Measurements from ENCODE around the gene ITPRID1.

ITPRID1 gene

DNA sequence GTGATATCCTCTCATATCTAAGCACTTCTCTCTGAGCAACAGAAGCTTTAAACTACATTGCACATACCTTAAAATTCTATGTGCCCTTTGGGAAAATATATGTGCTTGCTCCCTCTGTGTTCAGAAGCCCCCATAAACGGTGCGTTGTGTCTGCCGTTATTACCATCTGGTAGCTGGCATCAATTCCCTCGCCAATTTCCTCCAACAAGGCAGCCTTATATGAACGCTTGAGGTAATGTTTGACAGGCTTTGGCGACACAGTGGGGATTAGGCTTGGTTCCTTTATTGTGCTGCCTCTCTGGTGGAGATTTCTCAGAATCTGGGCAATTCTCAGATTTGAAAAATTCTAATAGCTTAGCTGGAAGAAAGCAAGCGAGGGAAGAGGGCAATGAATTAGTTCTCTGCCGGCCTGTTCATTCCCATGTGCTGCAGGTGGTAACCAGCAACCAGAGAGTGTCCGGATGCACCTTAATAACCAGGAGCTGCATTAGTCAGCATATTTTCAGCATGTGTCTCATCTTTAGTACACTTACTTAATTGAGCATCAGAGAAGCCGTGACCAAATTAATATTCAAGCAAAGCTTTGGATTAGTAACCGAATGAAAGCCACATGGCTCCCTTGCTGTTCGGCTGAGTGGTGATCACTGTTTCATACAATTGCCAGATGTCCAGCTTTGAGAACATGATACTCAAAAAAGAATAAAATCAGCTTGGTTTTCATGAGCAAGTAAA, 165.8 kb downstream of the ITPRID1 start:
- Mint-ChIP-seq H3K36me3 (ENCODE audit: low read depth) (no peaks in the 10 kb centered on the region), H3K4me3 (no peak overlapping the region), H3K27me3 (ENCODE audit: low read depth) (no peaks in the 10 kb centered on the region), H3K4me1 (ENCODE audit: low read depth) (no peaks in the 10 kb centered on the region), H3K27ac (no peak overlapping the region), H3K9me3 (no peaks in the 10 kb centered on the region)
- DNase-seq (ENCODE audit: low spot score) = no peak

DNA sequence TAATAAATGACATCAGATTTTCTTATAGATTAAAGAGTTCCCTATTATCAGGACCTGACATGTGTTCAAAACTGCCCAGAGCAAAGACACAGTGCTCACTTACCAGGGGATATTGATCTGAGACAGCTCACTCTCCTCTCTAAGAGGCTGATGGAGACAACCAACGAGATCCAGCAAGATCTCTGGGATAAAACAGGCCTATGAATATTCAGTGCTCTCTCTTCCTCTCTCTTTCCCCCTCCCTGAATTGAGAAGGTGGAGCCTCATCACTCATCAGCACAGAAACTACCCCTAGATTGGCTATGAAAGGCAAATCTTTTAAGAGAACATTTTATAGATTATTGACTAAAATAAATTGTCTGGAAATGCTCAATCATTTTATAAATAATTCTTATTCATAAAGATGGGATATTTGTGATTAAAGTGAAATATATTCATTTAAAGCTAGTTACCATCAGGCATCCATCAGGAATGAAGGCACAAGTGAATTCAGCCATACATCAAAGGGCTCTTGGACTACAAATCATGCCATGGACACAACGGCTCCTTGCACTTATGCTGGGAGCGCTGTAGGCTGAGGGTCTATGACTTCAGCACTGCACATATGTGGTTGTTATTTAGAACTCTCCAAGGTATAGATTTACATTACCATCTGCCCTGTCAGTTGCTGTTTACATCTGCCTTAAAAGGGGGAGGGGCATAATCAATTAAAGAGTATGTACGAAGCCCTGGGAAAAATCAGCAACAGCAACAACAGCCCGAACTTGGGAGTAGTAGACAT, 169.7 kb downstream of the ITPRID1 start:
- Mint-ChIP-seq H3K4me1 (ENCODE audit: low read depth) (no peaks in the 10 kb centered on the region), H3K36me3 (ENCODE audit: low read depth) (no peaks in the 10 kb centered on the region), H3K9me3 (no peaks in the 10 kb centered on the region), H3K4me3 (no peak overlapping the region), H3K27me3 (ENCODE audit: low read depth) (no peaks in the 10 kb centered on the region), H3K27ac (no peak overlapping the region)
- DNase-seq (ENCODE audit: low spot score) = no peak

DNA sequence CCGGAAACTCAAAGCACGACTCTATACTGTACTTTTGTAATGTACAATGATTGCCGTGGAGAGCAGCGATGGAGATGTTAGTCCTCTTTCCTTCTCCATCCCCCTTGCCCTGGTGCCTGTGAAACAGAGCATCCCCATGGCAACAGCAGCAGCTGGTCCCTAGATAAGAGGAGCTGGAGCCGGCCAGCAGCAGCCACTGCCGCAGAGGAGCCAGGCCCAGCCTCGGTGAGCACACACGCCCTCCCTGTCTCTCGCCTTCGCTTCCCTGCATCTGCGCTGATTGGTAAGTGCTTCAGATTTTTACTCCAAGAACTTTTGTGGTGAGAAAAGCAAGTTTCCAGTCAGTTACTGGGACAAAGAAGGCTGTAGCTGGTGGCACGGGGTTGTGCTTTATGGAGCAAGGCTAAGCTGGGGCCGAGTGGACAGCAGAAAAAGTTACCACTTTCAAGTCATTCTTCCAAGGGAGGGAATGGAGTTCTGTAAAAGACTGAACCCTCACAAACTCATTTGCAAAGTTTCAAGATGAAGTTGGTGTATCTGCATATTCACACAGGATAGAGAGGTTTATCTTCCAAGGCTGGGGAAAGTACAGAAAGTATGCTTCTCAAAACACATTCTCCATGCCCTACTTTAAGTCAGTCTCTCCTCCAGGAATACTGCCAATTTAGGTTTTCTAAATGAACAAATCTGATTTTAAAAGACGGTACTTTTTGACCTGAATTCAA, 173.3 kb downstream of the ITPRID1 start, which contains the start of gene PPP1R17:
Gene PPP1R17, plus strand, starts transcription at position 192 of the 725 bp plus-strand sequence. CDS start 5,227 bp downstream, outside the sequence.
- H3K36me3 Mint-ChIP-seq (ENCODE audit: low read depth) = no peaks in the 10 kb centered on the region
- H3K27me3 Mint-ChIP-seq (ENCODE audit: low read depth) = no peaks in the 10 kb centered on the region
- H3K4me1 Mint-ChIP-seq (ENCODE audit: low read depth) = no peaks in the 10 kb centered on the region
- H3K4me3 Mint-ChIP-seq = no peak within 1 kb of the TSS
- no peaks in the 10 kb centered on the region for H3K9me3 Mint-ChIP-seq
- no peak for DNase-seq (ENCODE audit: low spot score)
- no peak within 1 kb of the TSS for H3K27ac Mint-ChIP-seq

DNA sequence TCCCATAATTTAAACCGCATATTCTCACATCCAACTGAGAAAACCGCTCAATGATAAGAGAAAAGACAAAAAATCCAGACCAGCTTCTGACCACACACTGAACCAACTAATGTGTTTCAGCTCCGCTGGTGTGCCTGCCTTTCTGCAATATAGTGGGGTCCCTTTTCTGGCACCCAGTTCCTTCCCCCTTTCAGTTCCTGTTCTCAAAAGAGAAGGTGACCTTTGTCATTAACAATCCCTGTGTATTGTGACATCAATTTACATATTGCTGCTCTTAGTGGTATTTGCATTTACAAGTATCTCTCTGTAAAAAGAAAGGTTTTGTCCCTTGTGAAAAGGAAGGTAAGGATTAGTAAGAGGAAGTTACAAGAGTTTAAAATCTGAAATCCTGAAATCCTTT, 174.5 kb downstream of the ITPRID1 start:
- Mint-ChIP-seq H3K27ac (no peak overlapping the region), H3K9me3 (no peaks in the 10 kb centered on the region), H3K4me1 (ENCODE audit: low read depth) (no peaks in the 10 kb centered on the region), H3K27me3 (ENCODE audit: low read depth) (no peaks in the 10 kb centered on the region), H3K4me3 (no peak overlapping the region), H3K36me3 (ENCODE audit: low read depth) (no peaks in the 10 kb centered on the region)
- DNase-seq (ENCODE audit: low spot score) = no peak

DNA sequence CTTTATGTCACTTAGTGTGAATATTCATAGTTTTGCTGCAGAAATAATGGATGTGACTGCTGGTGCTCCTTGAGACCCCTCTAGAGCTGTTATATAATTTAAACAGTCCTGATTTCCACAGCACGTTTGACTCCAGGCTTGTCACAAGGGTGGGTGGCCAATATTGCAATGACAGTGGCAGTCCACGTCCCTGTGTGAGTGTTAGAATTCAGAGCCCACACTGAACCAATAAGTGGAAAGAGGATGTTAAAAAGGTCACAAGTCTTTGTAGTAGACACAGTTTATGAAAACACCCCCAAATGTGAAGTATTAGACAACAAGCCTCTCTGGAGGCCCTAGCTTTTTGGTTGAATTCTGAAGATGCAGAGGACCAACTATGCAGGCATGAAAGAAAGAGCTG, 175.1 kb downstream of the ITPRID1 start:
- no peaks in the 10 kb centered on the region for H3K4me1 Mint-ChIP-seq (ENCODE audit: low read depth)
- no peaks in the 10 kb centered on the region for H3K36me3 Mint-ChIP-seq (ENCODE audit: low read depth)
- DNase-seq (ENCODE audit: low spot score) = no peak
- no peak overlapping the region for H3K27ac Mint-ChIP-seq
- no peaks in the 10 kb centered on the region for H3K9me3 Mint-ChIP-seq
- no peak overlapping the region for H3K4me3 Mint-ChIP-seq
- H3K27me3 Mint-ChIP-seq (ENCODE audit: low read depth) = no peaks in the 10 kb centered on the region

DNA sequence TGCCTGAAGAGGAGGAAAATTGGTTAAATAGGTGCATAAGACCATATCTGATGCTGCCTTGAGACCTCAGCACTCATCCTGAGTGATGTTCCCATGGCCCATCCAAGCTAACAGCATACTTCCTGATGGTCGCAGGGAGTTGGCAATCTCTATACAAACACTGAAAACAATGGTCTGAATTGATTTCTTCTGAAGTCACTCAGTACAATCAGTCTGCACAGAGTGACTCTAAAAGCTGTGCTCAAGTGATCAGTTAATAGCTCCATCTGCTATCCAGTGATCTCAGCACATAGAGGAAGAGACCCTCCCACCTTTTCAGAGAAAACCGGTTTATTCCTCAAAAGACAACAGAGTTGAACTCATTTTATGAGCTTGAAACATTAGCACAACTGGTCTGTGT, 177.0 kb downstream of the ITPRID1 start:
- Mint-ChIP-seq H3K36me3 (ENCODE audit: low read depth) (no peaks in the 10 kb centered on the region), H3K4me3 (no peak overlapping the region), H3K27ac (no peak overlapping the region), H3K4me1 (ENCODE audit: low read depth) (no peaks in the 10 kb centered on the region), H3K27me3 (ENCODE audit: low read depth) (no peaks in the 10 kb centered on the region), H3K9me3 (no peaks in the 10 kb centered on the region)
- DNase-seq (ENCODE audit: low spot score) = no peak

DNA sequence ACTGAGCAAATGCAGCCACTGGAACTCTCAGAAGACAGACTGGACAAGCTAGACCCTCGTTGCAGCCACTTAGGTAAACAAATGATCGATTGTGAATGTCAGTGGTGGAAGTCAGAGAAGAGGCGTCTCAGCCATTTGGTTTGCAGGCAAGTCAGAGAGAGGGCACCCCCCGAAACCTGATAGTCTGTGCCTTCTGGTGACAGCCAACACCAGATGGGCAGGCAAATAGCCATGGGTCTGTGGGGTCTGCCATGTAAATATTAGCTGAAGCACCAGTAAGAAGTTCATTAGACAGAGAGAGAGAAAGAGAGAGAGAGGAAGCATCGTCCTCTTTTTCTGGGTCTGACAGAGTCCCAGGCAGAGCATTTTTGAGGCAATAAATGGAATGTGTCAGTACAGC, 178.6 kb downstream of the ITPRID1 start:
- H3K27me3 Mint-ChIP-seq (ENCODE audit: low read depth) = no peaks in the 10 kb centered on the region
- no peak for DNase-seq (ENCODE audit: low spot score)
- H3K27ac Mint-ChIP-seq = no peak overlapping the region
- H3K4me1 Mint-ChIP-seq (ENCODE audit: low read depth) = no peaks in the 10 kb centered on the region
- no peaks in the 10 kb centered on the region for H3K9me3 Mint-ChIP-seq
- H3K4me3 Mint-ChIP-seq = no peak overlapping the region
- no peaks in the 10 kb centered on the region for H3K36me3 Mint-ChIP-seq (ENCODE audit: low read depth)

DNA sequence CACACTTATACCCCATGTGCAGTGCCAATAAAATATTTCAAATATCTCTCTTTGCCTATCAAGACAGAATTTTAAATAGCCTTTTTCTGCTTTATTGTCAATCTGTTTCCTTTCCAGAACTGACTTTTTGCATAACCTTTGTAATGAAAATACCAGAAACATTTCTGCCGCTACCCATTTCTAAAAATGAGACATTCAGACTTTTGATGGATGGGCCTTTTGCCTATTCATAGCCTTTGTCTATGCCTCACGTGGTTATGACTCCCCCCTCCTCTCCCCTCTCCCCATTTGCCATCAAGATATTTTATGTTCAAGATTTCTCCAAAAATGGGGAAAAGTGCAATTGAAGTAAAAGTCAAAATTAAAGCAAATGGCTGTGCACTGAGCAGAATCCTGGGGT, 179.0 kb downstream of the ITPRID1 start:
- Mint-ChIP-seq H3K27me3 (ENCODE audit: low read depth) (no peaks in the 10 kb centered on the region), H3K27ac (no peak overlapping the region)

DNA sequence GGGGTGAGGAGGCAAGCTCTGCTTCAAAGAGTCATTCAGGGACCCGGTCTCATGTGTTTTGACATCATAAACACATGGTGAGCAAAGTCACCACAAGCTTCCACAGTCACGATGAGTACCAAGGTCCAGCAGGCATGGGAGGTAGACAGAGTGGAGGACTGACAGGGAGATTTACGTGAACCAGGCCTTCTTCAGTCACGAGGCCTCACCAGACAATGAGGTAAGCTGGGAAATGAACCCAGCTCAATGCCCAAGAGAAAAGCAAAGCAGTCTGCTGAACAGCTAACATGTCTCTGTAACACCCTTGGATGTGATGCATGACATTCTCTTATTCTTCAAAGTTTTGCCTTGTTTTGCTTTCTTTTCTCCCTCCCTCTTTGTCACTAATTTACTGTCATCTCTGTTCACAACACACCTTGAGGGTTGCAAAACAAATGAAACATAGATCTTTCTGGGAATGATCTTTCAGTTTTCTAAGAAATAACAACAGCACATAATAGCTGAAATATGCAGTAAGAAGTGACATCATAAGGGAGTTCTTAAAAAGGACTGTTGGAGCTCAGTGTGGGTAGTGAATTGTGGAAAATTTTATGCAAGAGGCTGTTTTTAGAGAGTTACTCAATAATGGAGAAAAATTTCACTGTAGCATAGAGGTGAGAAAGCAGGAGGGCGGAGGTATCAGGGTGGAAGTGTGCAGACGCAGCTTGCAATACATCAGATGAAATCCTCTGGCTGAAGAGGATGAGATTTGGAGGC, 182.1 kb downstream of the ITPRID1 start:
- Mint-ChIP-seq H3K9me3 (no peaks in the 10 kb centered on the region), H3K4me3 (no peak overlapping the region), H3K27ac (no peak overlapping the region), H3K27me3 (ENCODE audit: low read depth) (no peaks in the 10 kb centered on the region), H3K36me3 (ENCODE audit: low read depth) (no peaks in the 10 kb centered on the region), H3K4me1 (ENCODE audit: low read depth) (no peaks in the 10 kb centered on the region)
- no peak for DNase-seq (ENCODE audit: low spot score)

More for the DNA sequence above, 179.0 kb downstream of the ITPRID1 start:
- DNase-seq (ENCODE audit: low spot score) = no peak
- Mint-ChIP-seq H3K4me1 (ENCODE audit: low read depth) (no peaks in the 10 kb centered on the region), H3K36me3 (ENCODE audit: low read depth) (no peaks in the 10 kb centered on the region), H3K9me3 (no peaks in the 10 kb centered on the region), H3K4me3 (no peak overlapping the region)

DNA sequence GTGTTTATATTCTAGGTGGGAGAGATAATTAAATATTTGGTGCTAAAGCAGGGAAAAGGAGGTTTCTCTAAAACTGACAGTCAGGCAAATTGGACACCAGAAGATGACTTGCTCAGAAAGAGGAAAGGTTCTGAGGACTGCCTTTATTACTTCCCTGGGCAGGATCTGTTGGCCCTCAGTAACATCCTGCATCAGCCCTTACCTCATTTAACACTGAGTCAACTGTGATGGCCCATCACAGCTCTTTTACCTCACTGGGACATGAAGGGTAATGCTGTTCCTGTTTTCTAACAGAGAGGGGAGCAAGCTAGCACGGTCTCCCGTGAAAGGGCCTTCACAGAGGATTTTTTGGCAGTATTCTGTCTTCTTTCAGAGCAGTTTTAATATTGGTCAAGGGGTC, 185.2 kb downstream of the ITPRID1 start:
- H3K36me3 Mint-ChIP-seq (ENCODE audit: low read depth) = no peaks in the 10 kb centered on the region
- no peak overlapping the region for H3K4me3 Mint-ChIP-seq
- H3K27me3 Mint-ChIP-seq (ENCODE audit: low read depth) = no peaks in the 10 kb centered on the region
- DNase-seq (ENCODE audit: low spot score) = no peak
- H3K9me3 Mint-ChIP-seq = no peaks in the 10 kb centered on the region
- no peak overlapping the region for H3K27ac Mint-ChIP-seq
- no peaks in the 10 kb centered on the region for H3K4me1 Mint-ChIP-seq (ENCODE audit: low read depth)

DNA sequence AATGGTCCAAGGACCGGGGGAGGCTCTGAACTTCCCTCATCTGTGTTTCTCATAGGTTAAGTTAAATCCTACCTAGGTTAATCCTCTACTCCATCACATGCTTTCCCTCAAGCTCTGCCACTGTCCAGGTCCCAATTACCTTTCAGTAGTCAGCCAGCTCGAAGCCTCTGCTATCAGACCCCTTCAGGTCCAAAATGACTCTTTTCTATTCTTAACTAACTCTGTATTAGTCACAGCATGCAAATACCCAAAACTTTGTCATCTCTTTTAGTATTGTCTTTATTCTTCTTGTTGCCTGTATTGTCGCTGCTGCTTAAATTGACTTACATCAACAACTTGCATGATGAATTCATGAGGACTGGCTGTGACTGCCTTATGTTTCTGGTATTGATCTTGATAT, 188.5 kb downstream of the ITPRID1 start:
- Mint-ChIP-seq H3K27ac (no peak overlapping the region), H3K36me3 (ENCODE audit: low read depth) (no peaks in the 10 kb centered on the region), H3K4me1 (ENCODE audit: low read depth) (no peaks in the 10 kb centered on the region), H3K27me3 (ENCODE audit: low read depth) (no peaks in the 10 kb centered on the region), H3K4me3 (no peak overlapping the region), H3K9me3 (no peaks in the 10 kb centered on the region)
- DNase-seq (ENCODE audit: low spot score) = no peak

DNA sequence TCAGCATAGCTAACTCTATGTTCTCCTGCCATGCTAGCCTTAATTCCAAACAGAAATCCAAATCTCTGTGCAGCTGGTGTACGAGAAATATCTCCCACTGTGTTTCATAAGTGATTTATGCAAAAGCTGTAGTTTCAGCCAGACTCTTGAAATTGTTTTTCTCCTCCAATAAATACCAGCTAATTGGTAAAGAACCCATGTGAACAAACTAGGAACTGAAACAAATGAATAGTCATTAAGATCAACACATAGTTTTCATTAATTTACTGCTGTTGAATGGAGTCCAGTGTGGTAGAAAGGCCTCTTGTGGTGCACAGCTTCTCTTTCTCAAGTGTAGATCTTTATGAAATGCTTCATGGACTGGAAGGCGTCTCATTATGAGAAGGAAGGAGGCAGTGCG, 191.5 kb downstream of the ITPRID1 start:
- no peak overlapping the region for H3K4me3 Mint-ChIP-seq
- no peak overlapping the region for H3K27ac Mint-ChIP-seq
- H3K36me3 Mint-ChIP-seq (ENCODE audit: low read depth) = no peaks in the 10 kb centered on the region
- no peaks in the 10 kb centered on the region for H3K4me1 Mint-ChIP-seq (ENCODE audit: low read depth)
- no peaks in the 10 kb centered on the region for H3K27me3 Mint-ChIP-seq (ENCODE audit: low read depth)
- DNase-seq (ENCODE audit: low spot score) = no peak
- H3K9me3 Mint-ChIP-seq = no peaks in the 10 kb centered on the region

DNA sequence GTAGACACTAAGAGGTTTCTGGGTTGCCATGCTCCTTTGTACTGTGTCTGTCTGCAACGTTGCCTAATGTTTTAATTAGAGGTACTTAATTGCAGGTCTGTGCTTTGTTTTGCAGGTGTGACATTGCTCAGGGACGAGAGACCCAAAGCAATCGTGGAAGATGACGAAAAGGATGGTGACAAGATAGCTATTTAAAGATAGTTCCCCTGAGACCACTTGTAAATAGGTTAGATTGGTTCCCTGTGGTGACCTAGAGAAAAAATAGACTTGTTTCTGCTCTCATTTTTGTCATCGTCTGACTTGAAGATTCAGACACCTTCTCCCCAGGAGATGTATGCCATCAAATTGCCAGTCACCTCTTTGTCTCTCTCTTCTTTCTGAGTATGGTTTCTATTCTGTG, 193.2 kb downstream of the ITPRID1 start:
- Mint-ChIP-seq H3K36me3 (ENCODE audit: low read depth) (no peaks in the 10 kb centered on the region), H3K4me3 (no peak overlapping the region), H3K27me3 (ENCODE audit: low read depth) (no peaks in the 10 kb centered on the region), H3K27ac (no peak overlapping the region), H3K4me1 (ENCODE audit: low read depth) (no peaks in the 10 kb centered on the region), H3K9me3 (peaks cover 3% of the 10 kb centered on the region)
- DNase-seq (ENCODE audit: low spot score) = no peak
